Astrocyte (in vitro differentiated cells and primary cell): ENCODE results near the gene P3H3.

Source experiments
- EZH2 ChIP-seq: IDR thresholded peaks from 2 replicates; pipeline ENCODE4 v1.6.1; 2012; ENCODE audit warnings: mild to moderate bottlenecking, low read length, inconsistent platforms; ENCODE audit not compliant: insufficient read depth
- TF ChIP-seq, protein P1 (sequence below): IDR thresholded peaks from 2 replicates; pipeline ENCODE4 v1.5.1; 2011; ENCODE audit warnings: low read depth, mild to moderate bottlenecking, inconsistent platforms, low read length, moderate library complexity; ENCODE audit not compliant: insufficient read depth

DNA sequence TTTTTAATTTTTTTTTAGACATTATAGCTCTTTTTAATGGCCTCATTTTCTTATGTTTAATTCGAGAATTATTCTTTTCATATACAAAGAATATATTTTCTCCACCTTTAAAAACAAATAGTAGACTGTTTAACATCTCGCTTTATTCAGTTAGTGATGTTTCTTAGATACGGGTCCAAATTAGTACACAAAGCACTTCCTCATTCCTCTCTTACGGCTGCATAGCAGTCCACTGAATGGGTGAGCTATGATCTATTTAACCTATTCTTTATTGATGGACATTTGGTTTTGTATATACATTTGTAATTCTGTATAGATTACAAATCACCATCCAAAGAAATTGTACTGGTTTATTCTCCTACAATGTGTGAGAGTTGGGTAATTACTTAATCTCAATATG is 14.8 kb upstream of the P3H3 start:
- TF ChIP-seq, protein P1, sequence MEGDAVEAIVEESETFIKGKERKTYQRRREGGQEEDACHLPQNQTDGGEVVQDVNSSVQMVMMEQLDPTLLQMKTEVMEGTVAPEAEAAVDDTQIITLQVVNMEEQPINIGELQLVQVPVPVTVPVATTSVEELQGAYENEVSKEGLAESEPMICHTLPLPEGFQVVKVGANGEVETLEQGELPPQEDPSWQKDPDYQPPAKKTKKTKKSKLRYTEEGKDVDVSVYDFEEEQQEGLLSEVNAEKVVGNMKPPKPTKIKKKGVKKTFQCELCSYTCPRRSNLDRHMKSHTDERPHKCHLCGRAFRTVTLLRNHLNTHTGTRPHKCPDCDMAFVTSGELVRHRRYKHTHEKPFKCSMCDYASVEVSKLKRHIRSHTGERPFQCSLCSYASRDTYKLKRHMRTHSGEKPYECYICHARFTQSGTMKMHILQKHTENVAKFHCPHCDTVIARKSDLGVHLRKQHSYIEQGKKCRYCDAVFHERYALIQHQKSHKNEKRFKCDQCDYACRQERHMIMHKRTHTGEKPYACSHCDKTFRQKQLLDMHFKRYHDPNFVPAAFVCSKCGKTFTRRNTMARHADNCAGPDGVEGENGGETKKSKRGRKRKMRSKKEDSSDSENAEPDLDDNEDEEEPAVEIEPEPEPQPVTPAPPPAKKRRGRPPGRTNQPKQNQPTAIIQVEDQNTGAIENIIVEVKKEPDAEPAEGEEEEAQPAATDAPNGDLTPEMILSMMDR: no peak
- TF ChIP-seq EZH2: no peak
